ENCODE data around the gene SMOC2. TPM values are rescaled to one million over a fixed set of nuclear protein-coding genes. Genes with fewer than 3 reads are reported as not detected.

SMOC2 gene
- total RNA-seq, 4 donors from 2014 or later: 9.0 to 25.7 (median 15.2) TPM

DNA sequence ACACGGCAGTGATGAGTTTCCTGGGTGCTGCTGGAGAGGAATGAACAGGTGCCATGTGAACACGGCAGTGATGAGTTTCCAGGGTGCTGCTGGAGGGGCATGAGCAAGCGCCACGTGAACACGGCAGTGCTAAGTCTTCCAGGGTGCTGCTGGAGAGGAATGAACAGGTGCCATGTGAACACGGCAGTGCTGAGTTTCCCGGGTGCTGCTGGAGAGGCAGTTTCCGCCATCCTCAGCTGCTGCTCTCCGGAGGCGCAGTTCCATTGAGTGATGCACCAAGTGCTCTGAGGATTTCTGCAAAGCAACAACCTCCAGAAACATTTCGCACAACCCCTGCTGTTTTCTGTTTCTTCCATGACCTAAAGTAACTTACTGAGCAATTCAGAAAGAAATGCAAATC is 155.4 kb downstream of the SMOC2 start:
- no peaks in the 10 kb centered on the region for H3K27me3 ChIP-seq
- no peaks in the 10 kb centered on the region for H3K4me1 ChIP-seq
- intact Hi-C loops (cut with DNase I): no loop called here
- H3K4me3 ChIP-seq (replicated peaks in 1 of 3): no peak overlapping the region
- DNase-seq: no peak
- H3K9me3 ChIP-seq: no peaks in the 10 kb centered on the region
- no peaks in the 10 kb centered on the region for H3K36me3 ChIP-seq
- TF ChIP-seq POLR2A (IDR thresholded peaks at IDR 0.05): no peak
- TF ChIP-seq, protein P1, sequence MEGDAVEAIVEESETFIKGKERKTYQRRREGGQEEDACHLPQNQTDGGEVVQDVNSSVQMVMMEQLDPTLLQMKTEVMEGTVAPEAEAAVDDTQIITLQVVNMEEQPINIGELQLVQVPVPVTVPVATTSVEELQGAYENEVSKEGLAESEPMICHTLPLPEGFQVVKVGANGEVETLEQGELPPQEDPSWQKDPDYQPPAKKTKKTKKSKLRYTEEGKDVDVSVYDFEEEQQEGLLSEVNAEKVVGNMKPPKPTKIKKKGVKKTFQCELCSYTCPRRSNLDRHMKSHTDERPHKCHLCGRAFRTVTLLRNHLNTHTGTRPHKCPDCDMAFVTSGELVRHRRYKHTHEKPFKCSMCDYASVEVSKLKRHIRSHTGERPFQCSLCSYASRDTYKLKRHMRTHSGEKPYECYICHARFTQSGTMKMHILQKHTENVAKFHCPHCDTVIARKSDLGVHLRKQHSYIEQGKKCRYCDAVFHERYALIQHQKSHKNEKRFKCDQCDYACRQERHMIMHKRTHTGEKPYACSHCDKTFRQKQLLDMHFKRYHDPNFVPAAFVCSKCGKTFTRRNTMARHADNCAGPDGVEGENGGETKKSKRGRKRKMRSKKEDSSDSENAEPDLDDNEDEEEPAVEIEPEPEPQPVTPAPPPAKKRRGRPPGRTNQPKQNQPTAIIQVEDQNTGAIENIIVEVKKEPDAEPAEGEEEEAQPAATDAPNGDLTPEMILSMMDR (IDR thresholded peaks at IDR 0.05): no peak
- no peak overlapping the region for H3K27ac ChIP-seq
- WGBS, 2 donors: 65 to 71% methylated on average over 11 of the region's 11 CpGs

DNA sequence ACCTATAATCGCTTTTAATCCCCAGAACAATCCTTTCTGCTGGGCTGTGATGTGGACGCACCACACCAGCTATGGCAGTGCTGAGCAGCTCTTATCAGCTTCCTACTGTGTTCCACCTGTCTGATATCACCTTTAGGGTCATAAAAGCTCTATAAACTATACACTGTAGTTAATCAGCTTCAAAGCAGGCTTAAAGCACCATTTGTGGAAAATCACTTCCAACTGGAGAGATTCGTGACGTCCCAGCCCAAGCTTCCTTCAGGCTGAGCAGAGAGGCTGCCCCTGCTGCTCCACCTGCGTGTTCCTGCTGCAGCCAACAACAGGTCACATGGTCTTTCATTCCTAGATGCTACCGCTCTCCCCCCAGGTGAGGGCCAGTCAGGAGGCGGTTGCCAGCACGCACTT is 156.5 kb downstream of the SMOC2 start:
- WGBS, 2 donors: 86 to 90% methylated on average over 8 of the region's 8 CpGs
- no peaks in the 10 kb centered on the region for H3K36me3 ChIP-seq
- TF ChIP-seq POLR2A (IDR thresholded peaks at IDR 0.05): no peak
- TF ChIP-seq, protein P1 (IDR thresholded peaks at IDR 0.05): no peak
- no peaks in the 10 kb centered on the region for H3K9me3 ChIP-seq
- intact Hi-C loops (cut with DNase I): no loop called here
- DNase-seq: no peak
- no peaks in the 10 kb centered on the region for H3K27me3 ChIP-seq
- H3K4me1 ChIP-seq: no peaks in the 10 kb centered on the region
- H3K4me3 ChIP-seq (replicated peaks in 1 of 3): no peak overlapping the region
- H3K27ac ChIP-seq: no peak overlapping the region

DNA sequence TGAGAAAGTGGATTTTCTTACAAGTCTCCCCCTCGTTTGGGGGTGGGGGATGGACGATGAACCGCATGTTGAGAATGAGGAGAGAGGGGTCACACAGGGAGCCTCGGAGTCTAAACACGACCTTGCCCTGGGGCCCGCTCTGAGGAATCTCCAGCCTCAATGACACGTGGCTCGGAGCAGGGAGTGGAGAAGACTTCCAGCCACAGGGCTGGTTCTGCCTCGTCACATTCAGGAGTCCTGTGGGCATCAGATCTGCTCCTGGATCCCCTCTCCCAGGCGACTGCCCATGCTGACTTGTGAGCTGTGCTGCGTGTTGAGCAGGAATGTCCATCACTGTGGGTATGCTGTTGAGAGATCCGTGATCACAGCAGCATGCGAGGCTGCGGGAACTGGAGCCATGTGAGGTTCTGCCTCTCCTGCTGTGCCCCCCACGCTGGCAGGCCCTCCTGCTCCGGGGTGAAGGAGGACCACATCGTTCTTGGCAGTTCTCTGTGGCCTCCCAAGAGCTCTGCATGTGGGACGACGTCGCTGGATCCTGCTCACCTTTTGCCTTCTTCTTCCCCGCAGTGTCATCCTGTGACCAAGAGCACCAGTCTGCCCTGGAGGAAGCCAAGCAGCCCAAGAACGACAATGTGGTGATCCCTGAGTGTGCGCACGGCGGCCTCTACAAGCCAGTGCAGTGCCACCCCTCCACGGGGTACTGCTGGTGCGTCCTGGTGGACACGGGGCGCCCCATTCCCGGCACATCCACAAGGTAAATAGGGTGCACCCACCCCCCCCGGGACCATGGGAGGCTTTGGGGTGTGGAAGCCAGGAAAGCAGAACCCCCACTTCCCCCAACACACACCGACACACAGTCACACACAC is 157.5 kb downstream of the SMOC2 start:
- H3K27ac ChIP-seq: no peak overlapping the region
- H3K36me3 ChIP-seq: no peaks in the 10 kb centered on the region
- no peaks in the 10 kb centered on the region for H3K9me3 ChIP-seq
- H3K4me3 ChIP-seq (replicated peaks in 1 of 3): no peak overlapping the region
- no peaks in the 10 kb centered on the region for H3K4me1 ChIP-seq
- intact Hi-C loops (cut with DNase I): no loop called here
- TF ChIP-seq, protein P1 (IDR thresholded peaks at IDR 0.05): no peak
- H3K27me3 ChIP-seq: no peaks in the 10 kb centered on the region
- no peak for DNase-seq
- 84 to 90% methylated on average over 18 to 30 of the region's 32 CpGs for WGBS, 2 donors

- WGBS, 2 donors: 80 to 87% methylated on average over 4 of the region's 4 CpGs
- no peak overlapping the region for H3K27ac ChIP-seq
- no peaks in the 10 kb centered on the region for H3K36me3 ChIP-seq
- no peak for DNase-seq
- no peak for TF ChIP-seq POLR2A (IDR thresholded peaks at IDR 0.05)
- TF ChIP-seq, protein P1 (IDR thresholded peaks at IDR 0.05): no peak
- intact Hi-C loops (cut with DNase I): no loop called here
- H3K27me3 ChIP-seq: no peaks in the 10 kb centered on the region
- no peak overlapping the region for H3K4me3 ChIP-seq (replicated peaks in 1 of 3)
- no peaks in the 10 kb centered on the region for H3K4me1 ChIP-seq
- H3K9me3 ChIP-seq: no peaks in the 10 kb centered on the region
Measured at GRCh38 chr6:168599118-168599494, 158.1 kb downstream of the SMOC2 start.

DNA sequence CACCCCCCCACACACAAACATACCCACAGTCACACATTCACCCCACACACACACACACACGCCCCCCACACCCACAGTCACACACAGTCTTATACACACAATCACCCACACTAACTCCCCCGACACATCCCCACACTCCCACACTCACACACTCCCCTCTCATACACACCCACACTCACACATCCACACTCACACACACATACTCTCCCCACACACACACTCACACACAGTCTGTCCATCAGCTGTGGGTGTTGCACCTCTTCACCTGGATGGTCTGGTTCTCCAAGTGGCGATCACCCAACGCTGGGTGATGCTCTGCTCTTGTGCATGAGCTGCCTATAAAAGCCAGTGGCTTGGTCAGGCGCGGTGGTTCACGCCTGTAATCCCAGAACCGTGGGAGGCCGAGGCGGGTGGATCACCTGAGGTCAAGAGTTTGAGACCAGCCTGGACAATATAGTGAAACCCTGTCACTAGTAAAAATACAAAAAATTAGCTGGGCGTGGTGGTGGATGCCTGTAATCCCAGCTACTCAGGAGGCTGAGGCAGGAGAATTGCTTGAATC is 158.9 kb downstream of the SMOC2 start:
- no peak overlapping the region for H3K4me3 ChIP-seq (replicated peaks in 1 of 3)
- no peak for DNase-seq
- intact Hi-C loops (cut with DNase I): no loop called here
- no peak overlapping the region for H3K27ac ChIP-seq
- no peaks in the 10 kb centered on the region for H3K36me3 ChIP-seq
- TF ChIP-seq, protein P1 (IDR thresholded peaks at IDR 0.05): no peak
- TF ChIP-seq POLR2A (IDR thresholded peaks at IDR 0.05): no peak
- 95 to 96% methylated on average over 11 of the region's 11 CpGs for WGBS, 2 donors
- no peaks in the 10 kb centered on the region for H3K27me3 ChIP-seq
- H3K4me1 ChIP-seq: no peaks in the 10 kb centered on the region
- H3K9me3 ChIP-seq: no peaks in the 10 kb centered on the region

Data from thyroid gland (tissue), 4 donors.